HG03342 (cell line): Measurements from ENCODE around the gene LAMA4.

Experiments
- ATAC-seq: cut with Tn5 transposase; IDR thresholded peaks from one replicate; pipeline ENCODE4 v1.9.1; 2021; ENCODE audit warnings: mild to moderate bottlenecking, moderate library complexity; ENCODE audit not compliant: unreplicated experiment

Gene LAMA4

GRCh38 chr6:112279031-112279935 is 24.9 kb upstream of the LAMA4 start:
- no peak for ATAC-seq

DNA sequence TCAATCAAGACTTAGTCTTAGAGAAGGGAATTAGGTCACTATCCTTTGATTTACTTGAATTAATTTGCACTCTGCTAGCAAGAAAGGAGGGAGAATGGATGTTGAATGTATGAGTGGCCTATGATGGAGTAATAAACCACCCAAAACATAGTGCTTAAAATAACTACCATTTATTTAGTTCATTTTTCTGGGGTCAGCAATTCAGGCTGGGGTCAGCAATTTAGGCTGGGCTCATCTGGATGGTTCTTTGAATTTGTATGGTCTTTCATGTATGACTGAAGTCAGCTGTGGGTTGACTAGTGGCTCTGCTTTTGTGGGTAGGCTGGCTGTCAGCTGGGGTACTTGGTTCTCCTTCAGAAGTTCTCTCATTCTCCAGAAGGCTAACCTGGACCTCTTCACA is 21.0 kb upstream of the LAMA4 start:
- no peak for ATAC-seq

GRCh38 chr6:112274774-112275173 is 20.4 kb upstream of the LAMA4 start:
- ATAC-seq, result no peak

GRCh38 chr6:112272799-112273198 is 18.4 kb upstream of the LAMA4 start:
- ATAC-seq, result no peak

DNA sequence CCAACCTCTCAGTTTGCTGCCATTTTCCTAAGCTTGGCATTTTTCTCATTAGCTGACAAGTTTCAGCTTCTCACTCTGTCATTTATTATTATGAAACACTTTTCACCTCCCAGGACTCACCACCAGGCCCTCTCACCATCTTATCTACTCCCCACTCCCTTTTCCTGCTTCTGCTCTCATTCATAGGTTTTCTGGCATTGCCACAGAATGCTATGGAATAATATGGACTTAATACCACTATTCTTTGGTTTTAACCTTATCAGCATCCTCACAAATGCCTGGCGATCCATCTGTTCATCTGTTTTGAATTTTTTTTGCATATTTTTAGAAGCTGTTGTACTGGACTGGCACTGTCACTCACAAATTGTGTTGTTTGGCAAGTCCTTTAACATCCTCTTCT is 16.4 kb upstream of the LAMA4 start:
- no peak for ATAC-seq

- no peak for ATAC-seq
These were observed 15.7 kb upstream of the LAMA4 start for GRCh38 chr6:112269979-112270566.

DNA sequence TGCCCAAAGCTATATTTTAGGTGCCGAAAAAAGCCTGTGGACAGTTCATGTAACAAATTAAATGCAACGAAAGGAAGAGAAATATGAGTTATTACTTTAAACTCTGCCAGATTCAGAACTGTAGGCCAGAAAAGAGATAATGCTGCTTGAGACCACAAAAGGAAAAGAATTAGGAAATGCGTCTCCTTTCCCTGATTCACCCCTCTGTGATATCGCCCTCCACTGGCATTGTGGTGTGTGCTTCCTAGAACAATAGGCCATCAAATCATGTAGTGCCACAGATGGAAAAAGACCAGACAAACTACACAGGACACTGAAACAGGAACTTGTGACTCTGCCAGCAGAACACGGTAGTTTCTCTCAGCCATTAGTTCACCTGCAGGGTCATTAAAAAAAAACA is 14.7 kb upstream of the LAMA4 start:
- ATAC-seq, result no peak

GRCh38 chr6:112268654-112269053 is 14.3 kb upstream of the LAMA4 start:
- no peak for ATAC-seq

DNA sequence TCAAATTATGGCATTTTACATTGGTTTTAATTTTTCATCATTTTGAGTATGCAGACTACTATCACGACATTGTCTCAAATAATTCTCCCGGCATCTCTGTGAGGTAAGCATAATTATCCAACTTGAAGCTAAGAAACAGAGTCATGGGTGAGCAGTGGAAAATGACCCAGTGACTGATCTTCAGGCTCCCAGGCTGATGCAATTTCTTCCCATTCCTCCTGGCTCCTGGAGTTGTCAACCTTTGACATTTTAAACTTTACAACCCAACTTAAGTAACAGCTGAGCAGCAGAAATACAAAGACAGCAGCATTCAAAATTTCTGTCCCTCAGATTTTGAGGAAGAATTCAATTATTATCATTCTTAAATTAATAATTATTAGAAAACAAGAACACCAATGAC is 13.7 kb upstream of the LAMA4 start:
- no peak for ATAC-seq

DNA sequence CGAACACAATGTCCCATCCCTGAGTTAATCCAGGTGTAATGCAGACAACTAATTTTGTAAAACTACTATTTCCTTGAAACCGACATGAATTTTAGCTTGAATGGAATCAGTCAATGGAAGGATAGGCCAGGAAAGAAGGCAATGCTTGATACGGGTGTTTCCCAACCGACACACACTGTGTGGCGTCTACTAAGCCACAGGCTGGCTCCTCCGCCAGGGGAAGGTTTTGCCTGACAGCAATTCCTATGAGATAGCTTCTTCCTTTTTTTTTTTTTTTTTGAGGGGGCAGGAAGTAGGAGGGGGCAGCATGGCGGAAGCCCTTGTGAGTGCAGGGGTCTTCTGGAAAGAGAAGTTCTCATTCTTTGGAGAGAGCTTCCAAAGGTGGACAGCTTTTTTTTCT is 12.0 kb upstream of the LAMA4 start:
- ATAC-seq, result no peak

DNA sequence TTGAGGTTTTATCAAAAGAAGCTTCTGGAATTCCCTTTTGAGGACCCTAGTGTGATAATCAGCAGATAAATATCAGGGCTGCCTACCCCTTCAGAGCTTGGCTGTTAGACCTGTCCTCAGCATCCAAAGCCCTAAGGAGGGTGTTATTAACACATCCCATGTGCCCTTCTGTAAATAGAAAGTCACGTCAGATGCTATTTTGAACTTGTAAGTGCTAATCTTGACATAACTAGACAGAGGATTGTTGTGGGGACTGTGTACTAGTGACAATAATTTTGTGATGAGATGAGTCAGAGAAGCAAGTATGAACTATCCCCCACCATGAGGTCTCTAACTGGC is 4.9 kb upstream of the LAMA4 start:
- ATAC-seq, result no peak

DNA sequence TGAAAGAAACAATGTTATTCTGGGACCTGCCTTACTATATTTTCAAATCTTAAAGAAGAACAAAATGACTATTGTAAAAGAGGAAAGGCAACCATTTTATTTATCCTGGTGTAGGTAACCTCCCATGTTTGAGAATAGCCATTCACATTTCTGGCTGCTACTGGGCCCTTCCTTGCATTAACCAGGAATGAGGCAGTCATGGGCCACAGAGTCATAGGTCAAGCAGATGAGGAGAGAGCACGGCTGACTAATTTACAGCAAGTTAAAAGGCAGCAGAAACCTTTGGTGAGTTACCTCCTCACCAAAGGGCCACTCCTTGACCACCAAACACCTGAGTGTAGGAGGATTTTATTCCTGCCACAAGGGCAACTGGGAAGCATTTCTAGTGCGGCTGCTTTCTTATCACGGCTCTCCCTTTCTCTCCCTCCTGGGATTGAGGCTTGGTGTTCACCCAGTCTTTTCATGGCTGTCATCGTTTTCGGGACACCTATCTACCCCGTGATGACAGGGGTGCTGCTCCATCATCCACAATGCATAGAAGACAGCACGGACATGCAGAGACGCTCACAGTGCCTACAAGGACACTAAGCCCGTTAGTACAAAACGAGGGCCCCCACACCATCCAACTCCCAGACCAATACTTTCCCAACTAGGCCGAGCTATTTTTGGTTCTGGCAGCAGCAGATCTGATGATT is 4.4 kb upstream of the LAMA4 start:
- ATAC-seq, result no peak

DNA sequence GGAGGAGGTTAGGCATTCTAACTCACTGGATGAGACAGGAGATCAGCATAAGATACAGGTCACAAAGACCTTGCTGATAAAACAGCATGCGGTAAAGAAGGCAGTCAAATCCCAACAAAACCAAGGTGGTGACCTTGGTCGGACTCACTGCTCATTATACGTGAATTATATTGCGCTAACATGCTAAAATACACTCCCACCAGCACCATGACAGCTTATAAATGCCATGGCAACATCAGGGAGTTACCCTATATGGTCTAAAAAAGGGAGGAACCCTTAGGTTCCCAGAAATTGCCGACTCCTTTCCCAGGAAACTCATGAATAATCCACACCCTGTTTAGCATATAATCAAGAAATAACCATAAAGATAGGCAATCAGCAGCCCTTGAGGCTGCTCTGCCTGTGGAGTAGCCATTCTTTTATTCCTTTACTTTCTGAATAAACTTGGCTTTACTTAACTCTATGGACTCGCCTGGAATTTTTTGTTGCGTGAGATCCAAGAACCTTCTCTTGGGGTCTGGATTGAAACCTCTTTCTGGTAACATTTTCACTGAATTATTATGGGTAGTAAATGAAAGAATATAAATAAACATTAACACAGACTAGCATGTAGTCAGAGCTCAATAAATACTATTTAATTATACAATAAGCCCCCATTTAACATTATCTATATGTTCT is 3.0 kb upstream of the LAMA4 start:
- ATAC-seq, result no peak

GRCh38 chr6:112254921-112255320 is 554 bp upstream of the LAMA4 start:
- no peak for ATAC-seq

- no peak for ATAC-seq
These were observed 898 bp downstream of the LAMA4 start for GRCh38 chr6:112253498-112253840.

- no peak for ATAC-seq
These were observed 1.5 kb downstream of the LAMA4 start for GRCh38 chr6:112252571-112253497.

DNA sequence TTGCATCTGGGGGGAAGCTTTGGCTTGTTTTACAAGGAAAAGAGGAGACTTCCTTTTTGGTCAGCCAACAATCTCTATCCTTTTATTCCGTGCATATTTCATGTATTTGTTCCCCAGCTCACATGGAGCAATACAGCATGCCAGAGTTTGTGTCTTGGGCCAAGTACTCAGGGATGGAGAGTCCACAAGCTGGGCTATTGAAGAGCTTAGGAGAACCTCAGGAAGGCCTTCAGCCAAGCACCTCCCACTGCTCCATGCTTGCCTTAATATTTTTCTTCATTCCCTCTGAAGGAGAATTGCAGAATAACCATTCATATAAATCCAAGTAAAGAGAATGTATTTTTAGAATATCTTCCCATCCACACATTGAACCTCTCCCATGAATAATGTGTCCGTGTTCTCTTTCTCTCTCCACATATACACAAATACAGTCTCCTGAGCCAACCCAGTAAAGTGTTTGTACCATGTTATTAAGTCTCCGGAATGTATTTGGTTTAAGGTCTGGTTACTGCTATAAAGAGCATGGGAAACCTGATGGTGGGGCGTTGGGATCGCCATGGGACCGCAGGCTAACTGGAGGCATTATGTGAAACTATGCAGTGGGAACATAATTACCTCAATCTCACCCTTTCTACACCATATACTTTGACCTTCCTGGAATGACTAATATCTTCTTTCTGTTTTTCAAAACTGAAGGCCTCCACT is 3.0 kb downstream of the LAMA4 start:
- ATAC-seq, result no peak

- ATAC-seq, result no peak
These were observed 4.9 kb downstream of the LAMA4 start for GRCh38 chr6:112249489-112249888.

DNA sequence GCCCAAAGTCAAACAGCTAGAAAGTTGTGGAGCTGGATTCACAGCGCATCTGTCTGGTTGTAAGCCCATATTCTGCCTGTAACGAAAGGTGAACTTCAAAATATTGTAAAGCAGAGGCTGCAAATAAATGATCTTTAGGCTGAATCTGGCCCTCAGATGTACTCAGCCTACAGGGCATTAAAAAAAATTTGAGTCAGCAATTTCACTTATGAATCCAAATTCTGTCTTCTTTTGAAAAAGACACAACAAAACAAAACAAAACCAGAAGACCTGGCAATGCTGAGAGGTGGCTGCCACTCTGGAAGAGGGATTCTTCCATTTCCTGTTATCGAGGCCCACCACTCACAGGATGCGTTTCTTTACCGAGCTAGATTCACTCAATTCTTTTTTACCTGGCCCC is 7.1 kb downstream of the LAMA4 start:
- no peak for ATAC-seq
